GM21619 (cell line): ENCODE data around the gene RBM3.

Experiments
- ATAC-seq: cut with Tn5 transposase; IDR thresholded peaks from one replicate; pipeline ENCODE4 v1.9.1; 2021; ENCODE audit not compliant: unreplicated experiment

The RBM3 gene

GRCh38 chrX:48617542-48618340 lies 43.5 kb downstream of the RBM3 start:
- ATAC-seq, result no peak

DNA sequence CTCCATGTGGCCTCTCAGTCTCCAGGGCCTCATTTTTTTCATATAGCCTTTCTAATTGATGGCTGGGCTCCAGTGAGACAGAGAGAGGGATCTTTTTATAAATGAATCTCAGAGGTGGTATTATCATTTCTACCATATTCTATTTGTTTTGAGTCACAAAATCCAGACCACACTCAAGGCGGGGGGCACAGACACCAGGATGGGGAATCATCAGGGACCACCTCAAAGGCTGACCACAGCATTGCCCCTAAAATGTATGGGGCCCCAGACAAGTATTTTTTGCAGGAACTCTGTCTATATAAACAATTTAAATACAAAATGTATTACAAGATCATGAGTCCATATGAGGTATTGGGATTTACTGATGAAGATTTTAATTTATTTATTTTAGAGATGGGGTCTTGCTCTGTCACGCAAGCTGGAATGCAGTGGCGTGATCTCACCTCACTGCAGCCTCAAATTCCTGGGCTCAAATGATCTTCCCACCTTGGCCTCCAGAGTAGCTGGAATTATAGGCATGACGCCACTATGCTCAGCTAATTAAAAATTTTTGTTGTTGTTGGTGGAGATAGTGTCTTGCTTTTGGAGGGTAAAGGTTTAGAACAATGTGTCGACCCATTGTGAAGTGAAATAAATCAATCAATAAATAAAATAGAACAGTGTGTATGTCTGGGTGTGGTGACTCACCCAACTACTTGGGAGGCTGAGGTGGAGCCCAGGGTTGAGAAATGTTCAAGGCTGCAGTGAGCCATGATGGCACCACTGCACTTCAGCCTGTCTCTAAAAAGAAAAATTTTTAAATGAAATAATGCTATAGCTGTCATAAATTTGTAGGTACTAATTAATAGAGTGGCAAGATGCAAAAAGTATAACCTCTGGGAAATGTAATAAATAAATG lies 52.4 kb downstream of the RBM3 start:
- ATAC-seq, result no peak
